ENCODE results near the gene C1orf232.

The C1orf232 gene

GRCh38 chr1:26175346-26175745 lies 6.6 kb upstream of the C1orf232 start:
- no peak for DNase-seq

- no peak for DNase-seq
Observed at GRCh38 chr1:26171084-26172072, 2.6 kb upstream of the C1orf232 start, which contains the start of gene ZNF593OS. Gene ZNF593OS, minus strand, starts transcription at chr1:26171832. Its CDS starts 171 bp downstream, at chr1:26171661.

- no peak for DNase-seq
Observed at GRCh38 chr1:26170472-26170821, 1.7 kb upstream of the C1orf232 start.

- peak; percentile 67 for DNase-seq
Observed at GRCh38 chr1:26169669-26170471, 1.1 kb upstream of the C1orf232 start, which contains the start of gene ZNF593. Gene ZNF593, plus strand, starts transcription at chr1:26169908. Its CDS starts 76 bp downstream, at chr1:26169984.

- no peak for DNase-seq
Observed at GRCh38 chr1:26169198-26169554, 413 bp upstream of the C1orf232 start.

- no peak for DNase-seq
Observed at GRCh38 chr1:26166719-26167281, 2.0 kb downstream of the C1orf232 start.

GRCh38 chr1:26164861-26165842 lies 3.6 kb downstream of the C1orf232 start:
- DNase-seq = no peak

- DNase-seq = no peak
Observed at GRCh38 chr1:26164036-26164860, 4.5 kb downstream of the C1orf232 start.

- no peak for DNase-seq
Observed at GRCh38 chr1:26163684-26164035, 5.1 kb downstream of the C1orf232 start.

GRCh38 chr1:26162220-26162709 lies 6.5 kb downstream of the C1orf232 start:
- DNase-seq = no peak

- no peak for DNase-seq
Observed at GRCh38 chr1:26161415-26162219, 7.1 kb downstream of the C1orf232 start.

GRCh38 chr1:26160527-26161414 lies 8.0 kb downstream of the C1orf232 start:
- DNase-seq = no peak

GRCh38 chr1:26159743-26160039 lies 9.1 kb downstream of the C1orf232 start:
- no peak for DNase-seq

GRCh38 chr1:26158908-26159742 lies 9.6 kb downstream of the C1orf232 start, which contains the start of gene FAM110D:
Gene FAM110D, plus strand, starts transcription at chr1:26159079. Its CDS starts 2,213 bp downstream, at chr1:26161292.
- no peak for DNase-seq

- no peak for DNase-seq
Observed at GRCh38 chr1:26158271-26158907, 10.4 kb downstream of the C1orf232 start.

- DNase-seq = no peak
Observed at GRCh38 chr1:26156285-26157038, 12.3 kb downstream of the C1orf232 start.
